ENCODE results near the gene SLC6A14. TPM values are rescaled to one million over a fixed set of nuclear protein-coding genes. Genes with fewer than 3 reads are reported as not detected.

SLC6A14 gene
- total RNA-seq, 2 experiments from 2014 or later, result not detected

GRCh38 chrX:116417968-116418367, 18.4 kb upstream of the SLC6A14 start:
- H3K4me3 Mint-ChIP-seq, result no peak overlapping the region
- H3K27me3 Mint-ChIP-seq, result no peaks in the 10 kb centered on the region
- Histone ChIP-seq H3K27ac (ENCODE audit: low read depth in 1 of 2, low read length in 2 of 2) (no peak overlapping the region), H3K36me3 (ENCODE audit: insufficient read depth, low read length) (no peaks in the 10 kb centered on the region), H3K27me3 (ENCODE audit: control insufficient read depth in 1 of 2, insufficient read depth in 2 of 2, low read length in 2 of 2) (no peaks in the 10 kb centered on the region), H3K4me1 (ENCODE audit: insufficient read depth, low read length) (no peaks in the 10 kb centered on the region), H3K4me3 (ENCODE audit: low read length) (no peak overlapping the region), H3K9me3 (ENCODE audit: control insufficient read depth in 1 of 2, insufficient read depth in 1 of 2, low read length in 2 of 2) (no peaks in the 10 kb centered on the region)
- no peaks in the 10 kb centered on the region for H3K9me3 Mint-ChIP-seq
- ATAC-seq (ENCODE audit: poor library complexity) (no peak), DNase-seq (no peak)
- H3K27ac Mint-ChIP-seq, result no peak overlapping the region
- ChIA-PET POLR2A (no interaction called here), CTCF (no interaction called here)
- H3K4me1 Mint-ChIP-seq (ENCODE audit: low read depth), result no peaks in the 10 kb centered on the region
- TF ChIP-seq CTCF (IDR thresholded peaks at IDR 0.05), result no peak
- intact Hi-C loops (cut with DNase I, micrococcal nuclease), result no loop called here
- no peaks in the 10 kb centered on the region for H3K36me3 Mint-ChIP-seq (ENCODE audit: low read depth)

GRCh38 chrX:116427978-116428377, 8.4 kb upstream of the SLC6A14 start:
- H3K27ac ChIP-seq (ENCODE audit: low read depth in 1 of 2, low read length in 2 of 2), result no peak overlapping the region
- no peaks in the 10 kb centered on the region for H3K36me3 ChIP-seq (ENCODE audit: insufficient read depth, low read length)
- Mint-ChIP-seq H3K9me3 (no peaks in the 10 kb centered on the region), H3K4me1 (ENCODE audit: low read depth) (no peaks in the 10 kb centered on the region), H3K36me3 (ENCODE audit: low read depth) (no peaks in the 10 kb centered on the region), H3K27ac (no peak overlapping the region), H3K4me3 (no peak overlapping the region), H3K27me3 (no peaks in the 10 kb centered on the region)
- ChIA-PET CTCF (no interaction called here), POLR2A (no interaction called here)
- H3K9me3 ChIP-seq (ENCODE audit: control insufficient read depth in 1 of 2, insufficient read depth in 1 of 2, low read length in 2 of 2), result no peaks in the 10 kb centered on the region
- intact Hi-C loops (cut with DNase I, micrococcal nuclease), result no loop called here
- H3K4me3 ChIP-seq (ENCODE audit: low read length), result no peak overlapping the region
- DNase-seq (no peak), ATAC-seq (ENCODE audit: poor library complexity) (no peak)
- TF ChIP-seq CTCF (IDR thresholded peaks at IDR 0.05), result no peak
- H3K27me3 ChIP-seq (ENCODE audit: control insufficient read depth in 1 of 2, insufficient read depth in 2 of 2, low read length in 2 of 2), result no peaks in the 10 kb centered on the region
- H3K4me1 ChIP-seq (ENCODE audit: insufficient read depth, low read length), result no peaks in the 10 kb centered on the region

- ChIA-PET CTCF (no interaction called here), POLR2A (no interaction called here)
- Mint-ChIP-seq H3K27me3 (no peaks in the 10 kb centered on the region), H3K9me3 (no peaks in the 10 kb centered on the region), H3K36me3 (ENCODE audit: low read depth) (no peaks in the 10 kb centered on the region), H3K4me1 (ENCODE audit: low read depth) (no peaks in the 10 kb centered on the region), H3K27ac (no peak overlapping the region), H3K4me3 (no peak overlapping the region)
- Histone ChIP-seq H3K4me1 (ENCODE audit: insufficient read depth, low read length) (no peaks in the 10 kb centered on the region), H3K27me3 (ENCODE audit: control insufficient read depth in 1 of 2, insufficient read depth in 2 of 2, low read length in 2 of 2) (no peaks in the 10 kb centered on the region), H3K4me3 (ENCODE audit: low read length) (no peak overlapping the region), H3K9me3 (ENCODE audit: control insufficient read depth in 1 of 2, insufficient read depth in 1 of 2, low read length in 2 of 2) (peaks cover 0 to 4% of the 10 kb centered on the region in 2 experiments), H3K27ac (ENCODE audit: low read depth in 1 of 2, low read length in 2 of 2) (no peak overlapping the region), H3K36me3 (ENCODE audit: insufficient read depth, low read length) (no peaks in the 10 kb centered on the region)
- no peak for TF ChIP-seq CTCF (IDR thresholded peaks at IDR 0.05)
- intact Hi-C loops (cut with DNase I, micrococcal nuclease), result no loop called here
- no peak for ATAC-seq (ENCODE audit: poor library complexity)
- DNase-seq, result no peak
Observed at GRCh38 chrX:116435597-116435996, 809 bp upstream of the SLC6A14 start.

Measured in CD4-positive, alpha-beta T cell (primary cell).